SU-DHL-6 (cell line): Measurements from ENCODE around the gene NSMF.

Source experiments
- H2AFZ ChIP-seq: fragments of 200-600 bp; sonication (generic); 2 replicates; pipeline ENCODE4 v1.6.1; 2014; ENCODE audit warnings: low read depth, mild to moderate bottlenecking, moderate library complexity, mixed read lengths, antibody characterized with exemption, low read length; ENCODE audit not compliant: severe bottlenecking
- H3F3A ChIP-seq: fragments of 200-600 bp; shearing (Covaris generic); 2 replicates; pipeline ENCODE4 v1.6.0; 2016; ENCODE audit warnings: antibody characterized with exemption, mild to moderate bottlenecking; ENCODE audit not compliant: insufficient read depth
- H3K27ac ChIP-seq: fragments of 200-600 bp; sonication (generic); 2 replicates; pipeline ENCODE4 v1.5.1; 2016; ENCODE audit warnings: low read depth, mild to moderate bottlenecking, low read length, moderate library complexity, mixed read lengths
- H3K27me3 ChIP-seq: fragments of 200-600 bp; sonication (generic), shearing (Covaris generic); 2 replicates; pipeline ENCODE4 v1.6.0; 2014; ENCODE audit warnings: mild to moderate bottlenecking, low read length
- H3K36me3 ChIP-seq: fragments of 200-600 bp; sonication (generic); 2 replicates; pipeline ENCODE4 v1.6.1; 2014; ENCODE audit warnings: mild to moderate bottlenecking, low read length, mixed read lengths
- H3K4me2 ChIP-seq: fragments of 300-600, 200-600 bp; shearing (Covaris generic), sonication (generic); 2 replicates; pipeline ENCODE4 v1.6.0; 2014; ENCODE audit warnings: low read length, low read depth, mild to moderate bottlenecking; ENCODE audit not compliant: poor library complexity, severe bottlenecking
- H3K4me3 ChIP-seq: fragments of 200-600 bp; sonication (generic); 2 replicates; pipeline ENCODE4 v1.5.1; 2014; ENCODE audit warnings: antibody characterized with exemption, low read length, mild to moderate bottlenecking, mixed read lengths; ENCODE audit not compliant: insufficient read depth, poor library complexity, severe bottlenecking
- H3K79me2 ChIP-seq: fragments of 200-600 bp; sonication (generic); 2 replicates; pipeline ENCODE4 v1.6.1; 2014; ENCODE audit warnings: mild to moderate bottlenecking, low read length, moderate library complexity; ENCODE audit not compliant: insufficient read depth
- H3K9ac ChIP-seq: fragments of 200-600 bp; sonication (generic); 2 replicates; pipeline ENCODE4 v1.7.0; 2014; ENCODE audit warnings: mild to moderate bottlenecking, low read length
- H3K9me2 ChIP-seq: fragments of 200-600 bp; sonication (generic); replicated peaks from 2 replicates; pipeline ENCODE4 v1.6.1; 2014; ENCODE audit warnings: low read length; ENCODE audit not compliant: insufficient read depth
- H3K9me3 ChIP-seq: fragments of 200-600 bp; sonication (generic); 2 replicates; pipeline ENCODE4 v1.6.1; 2014; ENCODE audit warnings: low read length, mixed read lengths; ENCODE audit not compliant: insufficient read depth
- H4K20me1 ChIP-seq: fragments of 200-600 bp; sonication (generic); 2 replicates; pipeline ENCODE4 v1.6.1; 2014; ENCODE audit warnings: low read depth, mild to moderate bottlenecking, antibody characterized with exemption, low read length, moderate library complexity, mixed read lengths
- CTCF ChIP-seq: fragments of 200-600 bp; sonication (generic); IDR thresholded peaks from one replicate; pipeline ENCODE4 v1.5.1; 2017; ENCODE audit warnings: antibody characterized with exemption, mild to moderate bottlenecking, low read length, moderate library complexity; ENCODE audit not compliant: insufficient read depth, poor library complexity, severe bottlenecking
- EZH2phosphoT487 ChIP-seq: fragments of 200-600 bp; sonication (generic), shearing (Covaris generic); conservative IDR thresholded peaks from 2 replicates; pipeline ENCODE4 v1.6.1; 2018; ENCODE audit warnings: mild to moderate bottlenecking, antibody characterized with exemption, low read length, moderate library complexity, mixed read lengths

NSMF gene

DNA sequence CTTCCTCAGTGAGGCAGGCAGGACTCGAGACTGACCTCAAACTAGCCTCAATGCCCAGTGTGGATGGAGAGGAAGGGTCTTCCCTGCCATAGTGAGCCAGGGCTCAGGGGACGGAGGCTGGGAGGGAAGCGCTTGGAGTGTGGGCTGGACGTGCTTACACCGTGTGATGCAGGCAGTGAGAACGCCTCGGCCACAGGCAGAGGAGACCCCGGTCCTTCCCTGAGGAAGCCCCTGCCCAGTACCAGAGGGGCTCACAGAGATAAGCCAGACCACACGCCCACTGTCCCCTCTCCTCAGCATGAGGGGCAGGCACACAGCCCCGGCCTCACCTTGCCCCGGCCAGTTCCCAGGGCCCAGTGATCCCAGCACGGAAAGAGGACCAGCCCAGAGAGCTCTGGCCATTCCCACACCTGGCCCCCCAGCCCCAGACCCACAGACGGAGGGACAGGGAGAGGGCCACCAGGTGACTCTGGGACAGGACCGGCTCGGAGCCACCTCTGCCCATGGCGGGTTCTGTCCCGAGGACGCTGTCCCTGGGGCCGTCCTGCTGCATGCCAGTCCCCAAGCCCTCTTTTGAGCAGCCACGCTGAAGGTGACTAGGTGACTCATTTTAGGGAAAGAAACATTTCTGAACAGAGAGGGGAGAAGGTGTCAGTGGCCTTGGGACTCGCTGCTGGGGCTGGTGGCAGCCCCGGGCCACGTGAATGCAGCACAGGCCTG lies 6.0 kb upstream of the NSMF start:
- no peaks in the 10 kb centered on the region for H3K36me3 ChIP-seq
- TF ChIP-seq CTCF (no peak), EZH2phosphoT487 (no peak)
- no peaks in the 10 kb centered on the region for H3K9me2 ChIP-seq
- no peaks in the 10 kb centered on the region; the same call in 1 of the 2 replicates for H3F3A ChIP-seq
- no peak overlapping the region for H3K4me2 ChIP-seq
- H3K27ac ChIP-seq: no peak overlapping the region
- H3K9ac ChIP-seq: no peak overlapping the region
- H3K4me3 ChIP-seq: no peak overlapping the region
- H3K27me3 ChIP-seq: no peaks in the 10 kb centered on the region
- H4K20me1 ChIP-seq: no peaks in the 10 kb centered on the region
- no peaks in the 10 kb centered on the region for H3K9me3 ChIP-seq
- no peak overlapping the region for H2AFZ ChIP-seq
- H3K79me2 ChIP-seq: no peaks in the 10 kb centered on the region

GRCh38 chr9:137464291-137464999 lies 5.3 kb upstream of the NSMF start:
- TF ChIP-seq CTCF: no peak
- no peak for TF ChIP-seq EZH2phosphoT487
- Histone ChIP-seq H3K9me3 (no peaks in the 10 kb centered on the region), H3K9ac (no peak overlapping the region), H3K27me3 (no peaks in the 10 kb centered on the region), H3K4me3 (no peak overlapping the region), H4K20me1 (no peaks in the 10 kb centered on the region), H3K79me2 (no peaks in the 10 kb centered on the region), H3F3A (no peaks in the 10 kb centered on the region), H3K27ac (no peak overlapping the region), H2AFZ (no peak overlapping the region), H3K36me3 (no peaks in the 10 kb centered on the region), H3K9me2 (no peaks in the 10 kb centered on the region), H3K4me2 (no peak overlapping the region)

DNA sequence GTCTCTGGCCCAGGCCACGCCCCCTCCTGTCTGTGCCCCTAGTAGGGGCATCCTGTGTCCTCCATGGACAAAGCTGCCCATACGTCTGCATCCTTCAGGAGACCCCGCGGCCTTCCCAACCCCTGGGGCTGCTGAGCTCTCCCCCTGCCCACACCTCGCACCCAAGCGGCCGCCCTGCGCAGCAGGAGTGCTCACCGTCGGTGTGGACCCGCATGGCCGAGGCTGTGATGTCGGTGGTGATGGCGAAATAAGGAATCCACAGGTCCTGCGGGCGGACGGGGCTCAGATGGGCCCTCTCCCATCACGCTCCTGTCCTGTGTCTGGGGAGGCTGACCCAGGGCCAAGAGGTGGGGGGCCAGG lies 4.8 kb upstream of the NSMF start:
- Histone ChIP-seq H3K4me2 (no peak overlapping the region), H3K9me2 (no peaks in the 10 kb centered on the region), H2AFZ (no peak overlapping the region)

More for the DNA sequence above, 4.8 kb upstream of the NSMF start:
- Histone ChIP-seq H3K9ac (no peak overlapping the region), H3K27ac (no peak overlapping the region), H3K4me3 (no peak overlapping the region), H3F3A (no peaks in the 10 kb centered on the region), H4K20me1 (no peaks in the 10 kb centered on the region), H3K27me3 (no peaks in the 10 kb centered on the region), H3K79me2 (no peaks in the 10 kb centered on the region), H3K36me3 (no peaks in the 10 kb centered on the region), H3K9me3 (no peaks in the 10 kb centered on the region)
- TF ChIP-seq EZH2phosphoT487 (no peak), CTCF (no peak)
